GM19240 (cell line): ENCODE results near the gene TADA3.

Experiments
- DNase-seq: peaks from one replicate; pipeline ENCODE4 v3.0.0; 2011; ENCODE audit warnings: low spot score; ENCODE audit not compliant: insufficient read length

Gene TADA3

GRCh38 chr3:9730657-9731205 is 61.5 kb downstream of the TADA3 start:
- DNase-seq, result no peak
